BE2C (cell line): ENCODE results near the gene OXNAD1.

Experiments used
- DNase-seq: peaks from one replicate; pipeline ENCODE4 v3.0.0-alpha.2; 2020
- H3K27me3 ChIP-seq: fragments of 250-450 bp; sonication (Bioruptor Pico); 2 replicates; pipeline ENCODE4 v1.5.1; 2020; ENCODE audit warnings: mild to moderate bottlenecking
- H3K36me3 ChIP-seq: fragments of 250-450 bp; sonication (Bioruptor Pico); 2 replicates; pipeline ENCODE4 v1.5.1; 2020; ENCODE audit warnings: mild to moderate bottlenecking
- H3K4me1 ChIP-seq: fragments of 250-450 bp; sonication (Bioruptor Pico); 2 replicates; pipeline ENCODE4 v1.5.1; 2020
- H3K4me3 ChIP-seq: 2 replicates; pipeline ENCODE4 v1.5.1; 2011; ENCODE audit warnings: low read depth, low read length
- H3K9me3 ChIP-seq: fragments of 250-450 bp; sonication (Bioruptor Pico); 2 replicates; pipeline ENCODE4 v1.5.1; 2020
- TF ChIP-seq, protein P1 (sequence below): IDR thresholded peaks from 2 replicates; pipeline ENCODE4 v1.5.1; 2012; ENCODE audit warnings: mild to moderate bottlenecking, low read depth, low read length

The OXNAD1 gene

DNA sequence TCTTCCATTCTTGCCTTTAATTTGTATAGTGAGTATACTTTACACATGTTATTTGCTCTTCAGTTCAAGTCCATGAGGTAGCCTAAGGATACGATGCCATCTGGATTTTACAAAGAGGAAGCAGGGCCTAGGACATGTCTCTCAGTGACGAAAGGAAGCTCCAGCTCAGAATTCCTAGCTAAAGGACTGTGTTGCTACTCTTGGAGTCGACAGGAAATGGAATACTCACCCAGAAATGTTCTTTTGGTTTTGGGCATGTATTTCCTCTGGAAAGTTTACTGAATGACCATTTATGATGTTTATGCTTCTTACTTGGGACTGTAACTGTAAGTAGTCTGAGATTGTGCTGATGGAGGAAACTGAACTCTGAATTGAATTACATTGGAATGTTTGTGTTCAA lies 12.5 kb downstream of the OXNAD1 start:
- Histone ChIP-seq H3K4me3 (no peak overlapping the region), H3K4me1 (no peaks in the 10 kb centered on the region), H3K27me3 (no peaks in the 10 kb centered on the region), H3K9me3 (no peaks in the 10 kb centered on the region), H3K36me3 (no peaks in the 10 kb centered on the region)
- TF ChIP-seq, protein P1, sequence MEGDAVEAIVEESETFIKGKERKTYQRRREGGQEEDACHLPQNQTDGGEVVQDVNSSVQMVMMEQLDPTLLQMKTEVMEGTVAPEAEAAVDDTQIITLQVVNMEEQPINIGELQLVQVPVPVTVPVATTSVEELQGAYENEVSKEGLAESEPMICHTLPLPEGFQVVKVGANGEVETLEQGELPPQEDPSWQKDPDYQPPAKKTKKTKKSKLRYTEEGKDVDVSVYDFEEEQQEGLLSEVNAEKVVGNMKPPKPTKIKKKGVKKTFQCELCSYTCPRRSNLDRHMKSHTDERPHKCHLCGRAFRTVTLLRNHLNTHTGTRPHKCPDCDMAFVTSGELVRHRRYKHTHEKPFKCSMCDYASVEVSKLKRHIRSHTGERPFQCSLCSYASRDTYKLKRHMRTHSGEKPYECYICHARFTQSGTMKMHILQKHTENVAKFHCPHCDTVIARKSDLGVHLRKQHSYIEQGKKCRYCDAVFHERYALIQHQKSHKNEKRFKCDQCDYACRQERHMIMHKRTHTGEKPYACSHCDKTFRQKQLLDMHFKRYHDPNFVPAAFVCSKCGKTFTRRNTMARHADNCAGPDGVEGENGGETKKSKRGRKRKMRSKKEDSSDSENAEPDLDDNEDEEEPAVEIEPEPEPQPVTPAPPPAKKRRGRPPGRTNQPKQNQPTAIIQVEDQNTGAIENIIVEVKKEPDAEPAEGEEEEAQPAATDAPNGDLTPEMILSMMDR, result no peak
- DNase-seq, result no peak

DNA sequence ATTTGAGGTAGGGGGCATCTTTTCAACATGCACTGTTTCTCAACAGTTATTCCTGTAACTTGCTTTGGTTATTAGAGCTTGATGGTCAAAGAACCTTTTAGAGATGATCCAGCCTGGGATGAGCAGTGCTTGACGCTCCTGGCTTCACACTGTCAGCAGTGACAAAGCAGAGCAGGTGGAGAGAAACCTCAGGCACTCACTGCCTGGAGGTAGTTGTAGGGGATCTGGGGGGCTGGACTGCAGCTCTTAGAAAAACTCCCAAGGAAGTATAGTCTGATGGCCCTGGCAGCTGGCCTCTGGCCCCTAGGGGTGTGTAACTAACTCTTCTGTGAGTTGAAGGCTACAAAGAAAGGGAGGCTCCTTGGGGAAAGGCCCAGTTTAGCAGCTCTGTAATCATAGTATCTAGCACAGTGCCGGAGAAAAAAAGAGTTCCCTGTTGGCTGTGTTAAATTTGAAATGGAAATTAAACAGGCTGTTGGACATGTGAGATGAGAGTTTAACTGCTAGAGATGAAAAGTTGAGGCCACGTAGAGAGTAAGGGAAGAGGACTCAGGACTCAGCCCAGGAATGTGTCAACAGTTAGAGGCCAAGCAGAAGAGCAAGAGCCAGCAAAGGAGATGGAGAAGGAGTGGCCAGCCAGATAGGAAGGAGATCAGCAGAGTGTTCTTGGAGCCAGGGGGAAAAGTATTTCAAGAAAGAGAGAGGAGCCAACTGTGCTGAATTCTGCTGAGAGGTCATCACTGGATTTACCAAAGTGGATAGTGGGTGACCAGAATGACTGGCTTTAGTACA lies 14.2 kb downstream of the OXNAD1 start:
- no peaks in the 10 kb centered on the region for H3K27me3 ChIP-seq
- no peak for DNase-seq
- H3K36me3 ChIP-seq, result no peaks in the 10 kb centered on the region
- TF ChIP-seq, protein P1, result no peak
- no peaks in the 10 kb centered on the region for H3K4me1 ChIP-seq
- H3K4me3 ChIP-seq, result no peak overlapping the region
- H3K9me3 ChIP-seq, result no peaks in the 10 kb centered on the region

DNA sequence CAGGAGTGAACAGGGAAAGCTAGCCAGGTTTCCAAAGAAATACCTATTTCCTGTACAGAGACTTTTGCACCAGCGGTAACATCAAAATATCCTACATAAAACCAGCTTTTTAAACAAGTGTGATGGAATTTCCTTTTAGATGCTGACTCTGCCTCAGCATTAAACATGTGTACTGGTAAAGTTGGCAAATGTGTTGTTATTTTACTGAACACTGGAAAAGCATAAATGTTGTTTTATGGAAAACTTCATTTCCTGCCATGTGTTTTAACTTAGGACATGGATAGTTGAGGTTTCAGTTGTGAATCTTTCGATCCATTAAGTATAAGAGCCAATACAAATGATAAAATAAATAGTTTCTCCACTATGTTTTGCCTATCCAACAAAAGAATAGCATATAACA lies 15.7 kb downstream of the OXNAD1 start:
- DNase-seq, result no peak
- TF ChIP-seq, protein P1, result no peak
- Histone ChIP-seq H3K9me3 (no peaks in the 10 kb centered on the region), H3K36me3 (no peaks in the 10 kb centered on the region), H3K4me3 (no peak overlapping the region), H3K27me3 (no peaks in the 10 kb centered on the region), H3K4me1 (no peaks in the 10 kb centered on the region)

DNA sequence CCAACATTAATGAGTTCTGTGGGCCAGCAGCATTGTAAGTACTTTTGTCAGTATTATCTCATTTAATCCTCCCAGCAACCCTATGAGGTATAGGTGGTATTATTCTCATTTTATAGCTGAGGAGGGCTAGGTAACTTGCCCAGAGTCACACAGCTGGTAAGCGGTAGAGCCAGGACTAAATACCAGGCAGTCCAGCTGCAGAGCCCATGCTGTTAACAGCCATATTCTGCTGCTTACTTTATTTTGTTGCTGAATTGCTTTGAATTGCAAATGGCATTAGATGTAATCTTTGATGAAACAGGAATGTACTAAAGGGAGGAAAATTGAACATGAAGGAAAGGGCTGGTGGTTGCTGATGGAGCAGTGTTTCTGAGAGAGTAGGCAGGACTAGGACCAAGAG lies 19.6 kb downstream of the OXNAD1 start:
- Histone ChIP-seq H3K36me3 (no peaks in the 10 kb centered on the region), H3K4me3 (no peak overlapping the region), H3K4me1 (no peaks in the 10 kb centered on the region), H3K9me3 (no peaks in the 10 kb centered on the region), H3K27me3 (no peaks in the 10 kb centered on the region)
- DNase-seq, result no peak
- TF ChIP-seq, protein P1, result no peak

DNA sequence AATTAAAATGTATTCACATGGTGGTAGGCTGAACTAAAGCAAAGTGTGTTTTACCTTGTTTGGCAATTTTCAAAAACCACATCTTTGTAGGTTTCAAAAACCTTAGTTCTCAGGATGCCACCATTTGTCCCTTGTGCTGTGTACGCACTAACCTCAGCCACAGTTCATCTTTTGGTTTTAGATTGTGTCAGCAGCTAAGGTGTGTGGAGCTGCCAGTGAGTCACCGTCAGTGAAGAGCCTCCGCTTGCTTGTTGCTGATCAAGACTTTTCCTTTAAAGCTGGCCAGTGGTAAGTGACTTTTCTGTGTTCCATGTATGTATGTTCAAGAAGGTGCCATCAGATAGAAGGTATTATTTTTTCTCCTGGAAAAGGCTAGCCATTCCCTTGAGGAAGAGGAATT lies 21.1 kb downstream of the OXNAD1 start:
- no peak for DNase-seq
- TF ChIP-seq, protein P1, result no peak
- Histone ChIP-seq H3K27me3 (no peaks in the 10 kb centered on the region), H3K9me3 (no peaks in the 10 kb centered on the region), H3K4me3 (no peak overlapping the region), H3K4me1 (no peaks in the 10 kb centered on the region), H3K36me3 (no peaks in the 10 kb centered on the region)

DNA sequence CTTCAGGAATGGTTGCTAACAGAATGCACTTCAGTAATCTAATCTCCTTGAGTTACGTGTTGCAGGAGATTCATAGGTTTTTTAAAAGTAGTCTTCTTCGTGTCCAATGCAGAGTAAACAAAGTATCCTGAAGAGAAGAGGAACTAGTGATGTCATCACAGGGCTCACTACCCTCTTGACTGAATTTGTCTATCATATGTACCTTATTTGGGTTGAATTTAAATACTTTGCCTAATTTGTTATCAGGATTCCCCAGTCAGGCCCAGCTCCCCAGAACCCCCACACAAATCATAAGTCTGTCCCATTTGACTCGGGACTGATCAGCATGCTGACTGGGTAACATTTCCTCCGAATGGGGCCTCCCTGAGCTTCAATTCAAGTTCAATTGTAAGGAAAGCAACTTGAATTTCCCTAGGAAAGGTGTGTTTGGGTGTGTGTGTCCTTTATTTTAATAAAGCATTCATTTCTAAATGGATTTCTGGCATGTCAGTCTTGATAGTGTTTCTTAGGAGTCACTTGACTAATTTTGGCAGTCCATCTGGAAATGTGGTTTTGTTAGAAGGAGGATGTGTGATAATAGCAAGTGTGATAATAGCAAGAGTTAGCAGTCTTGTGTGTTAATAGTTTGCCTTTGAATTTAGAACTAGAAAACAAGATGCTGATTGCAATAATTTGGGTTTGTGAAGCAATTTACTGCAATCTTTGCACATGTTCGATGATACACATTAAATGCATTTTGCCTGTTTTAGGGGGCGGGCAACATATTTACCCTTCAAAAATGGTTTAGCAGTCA lies 21.9 kb downstream of the OXNAD1 start:
- Histone ChIP-seq H3K4me1 (no peaks in the 10 kb centered on the region), H3K27me3 (no peaks in the 10 kb centered on the region), H3K36me3 (no peaks in the 10 kb centered on the region), H3K4me3 (no peak overlapping the region), H3K9me3 (no peaks in the 10 kb centered on the region)
- no peak for DNase-seq
- TF ChIP-seq, protein P1, result no peak
